ENCODE data around the gene ALAS1.
"Not testable (repeated sequence)": the region's sequence is repeated elsewhere in the genome, so short reads cannot be mapped to it uniquely, and the experiment has no call there.

Gene ALAS1

DNA sequence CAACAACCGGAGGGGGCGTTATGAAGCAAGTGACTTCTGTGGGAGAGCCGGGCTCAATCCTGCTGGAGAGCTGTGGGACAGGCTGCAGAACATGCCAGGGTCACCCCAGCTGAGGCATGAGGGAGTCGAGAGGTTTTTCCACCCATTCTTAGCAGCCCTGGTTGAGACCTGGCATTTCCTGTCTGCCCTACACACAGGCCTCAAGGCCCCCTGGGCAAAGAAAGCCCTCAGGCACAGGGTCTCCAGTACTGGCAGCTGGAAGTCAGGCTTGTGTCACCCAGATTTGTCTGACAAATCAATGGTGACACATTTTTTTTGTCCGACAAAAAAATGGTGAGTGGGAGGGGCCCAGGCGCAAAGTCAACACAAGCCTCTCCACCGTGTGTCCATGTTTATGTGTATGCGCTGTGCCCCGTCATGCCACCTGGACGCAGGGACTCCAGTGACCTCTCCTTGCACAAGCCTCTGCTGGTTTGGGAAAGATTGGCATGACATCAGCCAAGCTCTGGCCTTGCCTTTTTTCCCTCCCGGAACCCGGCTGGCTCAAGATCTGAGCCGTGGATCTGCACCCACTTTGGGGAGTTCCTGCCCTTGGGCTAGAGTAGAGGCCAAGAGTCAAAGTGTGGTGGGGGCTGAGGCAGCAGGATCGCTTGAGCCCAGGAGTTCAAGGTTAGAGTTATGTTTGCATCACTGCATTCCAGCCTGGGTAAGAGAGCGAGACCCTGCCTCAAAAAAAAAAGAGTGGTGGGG lies 20.8 kb upstream of the ALAS1 start:
- no peak for DNase-seq

DNA sequence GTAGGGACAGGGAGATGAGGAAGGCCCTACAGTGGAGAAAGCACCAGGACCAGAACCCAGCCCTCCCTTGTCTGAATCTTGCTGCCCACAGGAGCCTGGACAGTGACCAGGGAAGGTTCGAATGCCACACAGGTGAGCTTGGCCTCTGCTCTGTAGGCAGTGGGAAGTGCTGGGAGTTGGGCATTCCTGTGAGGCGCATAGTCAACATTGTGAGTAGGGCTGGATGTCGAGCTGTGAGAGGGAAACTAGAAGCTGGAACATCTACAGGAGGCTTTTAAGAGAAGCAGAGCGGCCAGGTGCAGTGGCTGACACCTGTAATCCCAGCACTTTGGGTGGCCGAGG lies 20.3 kb upstream of the ALAS1 start:
- DNase-seq, result no peak

DNA sequence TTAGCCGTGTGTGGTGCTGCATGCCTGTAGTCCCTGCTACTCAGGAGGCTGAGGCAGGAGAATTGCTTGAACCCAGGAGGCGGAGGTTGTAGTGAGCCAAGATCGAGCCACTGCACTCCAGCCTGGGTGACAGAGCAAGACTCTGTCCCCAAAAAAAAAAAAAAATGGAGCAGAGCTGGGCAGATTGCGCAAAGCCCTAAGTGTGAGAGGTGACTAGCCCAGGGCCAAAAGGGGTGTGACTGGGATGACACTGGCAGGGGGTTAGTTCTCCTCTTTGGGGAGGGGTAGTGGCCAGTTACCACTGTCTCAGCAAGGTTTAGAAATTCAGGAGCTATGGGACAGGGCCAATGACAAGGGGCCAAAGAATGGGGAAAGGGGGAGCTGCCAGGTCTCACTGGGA lies 19.8 kb upstream of the ALAS1 start:
- not testable (repeated sequence) for DNase-seq

DNA sequence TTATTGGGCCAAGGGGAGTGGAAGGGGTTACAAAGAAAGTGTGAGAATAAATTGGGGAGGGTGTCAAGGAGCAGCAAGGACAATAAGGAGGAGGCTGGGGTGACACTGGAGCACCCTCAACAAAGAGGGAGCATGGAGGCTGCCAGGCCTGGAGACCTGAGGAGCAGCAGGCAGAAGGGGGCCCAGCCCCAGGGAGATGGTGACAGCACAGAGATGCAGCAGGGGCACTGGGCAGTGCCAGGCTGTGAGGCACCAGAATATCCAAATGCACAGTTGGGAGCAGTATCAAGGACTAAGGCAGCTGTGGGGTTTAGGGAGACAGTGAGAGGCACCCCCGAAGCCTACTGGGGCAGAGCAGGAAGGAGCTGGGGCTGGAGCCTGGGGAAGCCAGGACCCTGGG lies 19.4 kb upstream of the ALAS1 start:
- DNase-seq, result no peak

DNA sequence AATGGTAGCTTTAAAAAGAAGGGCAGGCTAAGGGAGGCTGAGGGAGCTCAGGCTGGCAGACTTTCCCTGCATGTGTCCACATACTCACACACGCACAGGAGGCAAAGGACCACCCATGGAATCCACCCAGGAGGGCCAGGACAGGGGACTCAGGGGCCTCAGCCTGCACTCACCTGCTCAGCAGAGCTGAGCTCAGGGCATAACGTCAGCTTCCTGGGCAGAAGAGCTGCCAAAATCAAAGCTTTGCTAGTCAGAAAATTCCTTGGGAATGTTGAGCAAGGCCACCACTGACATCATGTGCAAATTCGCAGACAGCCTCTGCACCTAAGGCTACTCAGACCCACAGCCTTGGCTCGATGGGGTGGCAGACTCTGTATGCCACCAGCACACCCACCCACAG lies 16.4 kb upstream of the ALAS1 start:
- no peak for DNase-seq

DNA sequence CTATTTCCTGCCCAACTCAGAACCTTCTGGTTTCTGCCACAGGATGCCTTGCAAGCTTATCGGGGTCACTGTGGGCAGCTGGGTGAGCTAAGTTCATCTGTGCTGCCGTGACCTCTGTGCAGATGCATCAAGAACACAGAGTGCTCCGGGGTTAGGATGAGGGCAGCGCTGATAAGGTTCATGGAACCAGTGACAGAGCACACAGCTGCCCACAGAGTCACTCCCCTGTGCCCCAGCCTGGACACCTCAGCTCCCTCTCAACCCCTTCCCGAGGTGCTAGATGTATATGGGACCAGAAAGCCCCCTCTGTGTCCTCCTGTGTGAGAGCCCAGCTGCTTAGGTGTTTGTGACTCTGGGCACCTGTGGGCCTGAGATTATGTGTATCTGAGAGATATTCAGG lies 15.8 kb upstream of the ALAS1 start:
- DNase-seq, result no peak

DNA sequence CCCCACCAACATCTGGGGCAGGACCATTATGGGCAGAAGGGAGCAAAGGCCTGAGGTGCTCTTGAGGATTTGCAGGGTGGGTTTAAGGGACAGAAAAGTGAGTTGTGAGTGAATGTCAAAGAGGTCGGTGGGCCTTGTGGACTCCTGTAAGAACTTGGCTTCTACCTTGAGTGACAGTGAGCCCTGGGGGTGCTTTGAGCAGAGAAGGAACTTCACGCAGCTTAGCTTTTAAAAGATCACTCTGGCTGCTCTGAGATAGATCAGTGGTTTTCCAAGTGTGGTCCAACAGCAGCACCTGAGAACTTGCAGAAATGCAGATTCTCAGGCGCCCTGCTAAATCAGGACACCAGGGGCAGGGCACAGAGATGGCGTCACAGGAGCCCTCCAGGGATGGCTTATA lies 15.3 kb upstream of the ALAS1 start:
- no peak for DNase-seq

DNA sequence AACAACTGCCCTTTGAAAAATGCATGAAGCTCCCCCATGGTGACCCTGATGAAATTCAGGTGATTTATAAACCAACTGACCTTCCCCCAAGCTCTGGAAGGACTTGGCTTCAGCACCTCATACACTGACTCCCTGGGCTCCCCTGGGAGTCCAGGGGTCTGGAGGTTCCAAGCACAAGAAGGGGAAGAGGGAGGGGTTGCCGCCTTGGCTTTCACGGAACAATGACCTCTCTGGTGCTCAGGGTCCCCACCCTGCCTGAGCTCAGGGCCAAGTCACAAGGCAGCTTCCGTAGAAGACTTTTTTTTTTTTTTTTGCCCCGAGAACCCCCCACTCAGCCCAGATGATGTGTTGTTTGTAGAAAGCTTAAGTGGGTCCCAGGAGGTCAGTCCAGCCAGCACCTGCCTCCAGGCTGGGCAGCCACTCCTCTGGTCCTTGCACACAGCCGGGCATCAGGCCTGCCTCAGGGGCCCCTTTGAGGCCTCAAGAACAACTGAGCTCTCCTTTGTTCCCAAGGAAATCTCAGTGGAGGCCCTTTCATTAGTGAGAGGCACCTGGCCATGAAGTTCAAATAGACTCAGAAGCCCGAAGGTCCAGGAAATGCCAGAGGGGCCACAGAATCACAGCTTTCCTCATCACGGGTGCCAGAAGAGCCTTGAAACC lies 14.0 kb upstream of the ALAS1 start:
- DNase-seq, result no peak

DNA sequence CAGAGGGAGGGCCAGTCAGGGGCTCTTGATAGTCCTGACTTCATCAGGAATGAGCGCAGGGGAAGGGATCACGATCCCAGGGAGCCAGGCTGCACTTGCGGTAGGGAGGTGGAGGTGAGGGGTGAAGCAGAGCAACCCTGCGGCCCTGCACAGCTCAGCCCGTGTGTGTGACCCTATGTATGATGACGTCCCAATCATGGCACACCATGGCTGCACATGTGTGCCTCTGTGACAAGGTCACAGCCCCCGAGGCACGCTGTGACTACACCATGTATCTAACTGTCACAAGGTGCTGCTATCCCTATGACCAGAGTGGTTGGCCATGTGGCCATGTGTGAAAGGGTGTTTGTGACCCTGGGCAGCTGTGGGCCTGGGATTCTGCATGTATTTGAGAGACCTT lies 13.3 kb upstream of the ALAS1 start:
- DNase-seq, result no peak

- no peak for DNase-seq
These were observed 12.6 kb upstream of the ALAS1 start for GRCh38 chr3:52185311-52185710.

GRCh38 chr3:52185837-52186236 lies 12.1 kb upstream of the ALAS1 start:
- DNase-seq, result no peak

DNA sequence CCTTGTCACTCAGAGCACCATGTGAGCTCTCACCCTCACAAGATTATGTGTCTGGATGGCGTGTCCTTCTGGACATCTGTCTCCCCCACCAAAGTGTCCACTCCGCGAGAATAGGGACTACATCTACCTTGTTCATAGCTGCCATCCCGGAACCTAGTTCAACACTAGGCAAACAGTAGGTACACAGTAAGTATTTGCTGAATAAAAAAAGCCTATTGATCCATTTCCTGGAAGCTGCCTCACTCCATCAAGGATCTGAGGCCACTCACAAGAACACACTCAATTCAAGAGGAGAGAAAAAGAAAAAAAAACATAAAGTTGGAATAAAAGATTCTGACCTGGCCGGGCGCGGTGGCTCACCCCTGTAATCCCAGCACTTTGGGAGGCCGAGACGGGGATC lies 11.2 kb upstream of the ALAS1 start:
- DNase-seq, result no peak

DNA sequence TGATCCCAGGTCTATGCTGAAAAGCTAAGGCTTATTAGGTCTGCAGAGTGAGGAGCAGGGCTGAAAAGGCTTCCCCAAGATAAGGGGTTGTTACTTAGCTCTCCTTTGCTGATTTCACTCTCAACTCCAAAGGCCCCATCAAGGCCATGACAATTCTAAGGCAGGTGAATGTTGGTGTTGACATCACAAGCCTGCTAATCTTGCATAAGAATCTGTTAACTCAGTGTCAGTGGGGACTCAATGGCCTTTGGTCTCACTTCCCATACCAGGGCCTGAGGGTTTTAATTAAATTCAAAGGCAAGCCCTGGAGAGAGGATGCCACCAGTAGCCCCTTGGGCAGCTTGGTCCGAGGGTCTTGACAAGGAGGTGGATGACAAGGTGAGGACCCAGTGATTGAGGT lies 9.4 kb upstream of the ALAS1 start:
- no peak for DNase-seq

DNA sequence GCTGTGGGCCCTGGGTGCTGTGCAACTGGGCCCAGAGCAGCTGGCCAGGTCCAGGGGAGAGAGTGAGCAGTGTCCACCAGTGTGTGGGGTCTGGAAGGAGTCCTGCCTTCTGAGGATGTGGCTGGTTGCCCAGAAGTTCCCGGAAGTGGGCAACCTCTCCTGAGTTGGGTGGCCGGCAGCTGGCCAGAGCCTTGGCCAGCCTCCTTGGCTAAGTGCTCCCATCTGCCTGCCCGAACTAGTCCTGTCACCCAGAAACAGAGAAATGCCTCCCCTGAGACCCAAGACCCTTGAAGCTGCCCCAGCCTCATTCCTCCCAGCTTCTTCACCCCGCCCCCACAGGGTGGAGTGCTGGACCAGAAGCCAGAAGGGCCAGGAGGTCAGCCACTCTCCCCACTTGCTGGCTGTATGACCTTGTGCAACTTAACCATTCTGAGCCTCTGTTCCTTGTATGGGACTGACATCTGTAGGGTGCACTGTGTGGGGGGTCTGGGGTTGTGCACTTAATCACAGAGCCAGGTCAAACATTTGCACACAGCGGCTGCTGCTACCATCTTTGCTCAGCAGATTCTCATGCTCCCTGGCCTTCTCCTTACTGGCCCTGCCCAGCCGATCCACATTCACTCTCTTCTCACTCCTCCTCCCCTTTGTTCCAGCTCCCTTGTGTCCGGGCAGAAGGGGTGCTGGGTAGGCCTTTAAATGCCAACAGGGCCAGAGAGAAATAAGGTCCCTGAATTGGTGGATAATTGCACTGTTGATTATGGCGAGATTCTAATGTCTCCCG lies 7.5 kb upstream of the ALAS1 start:
- no peak for DNase-seq

- DNase-seq, result no peak
These were observed 6.3 kb upstream of the ALAS1 start for GRCh38 chr3:52191663-52192062.

DNA sequence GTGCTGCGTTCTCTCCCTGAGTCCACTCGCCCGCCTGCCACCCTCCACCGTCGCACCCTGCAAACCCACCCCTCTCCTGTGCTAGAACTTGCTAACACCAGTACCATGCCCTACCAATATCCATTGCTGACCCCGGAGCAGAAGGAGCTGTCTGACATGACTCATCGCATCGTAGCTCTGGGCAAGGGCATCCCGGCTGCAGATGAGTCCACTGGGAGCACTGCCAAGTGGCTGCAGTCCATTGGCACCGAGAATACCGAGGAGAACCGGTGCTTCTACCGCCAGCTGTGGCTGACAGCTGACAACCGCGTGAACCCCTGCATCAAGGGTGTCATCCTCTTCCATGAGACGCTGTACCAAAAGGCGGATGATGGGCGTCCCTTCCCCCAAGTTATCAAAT lies 4.9 kb upstream of the ALAS1 start:
- no peak for DNase-seq

DNA sequence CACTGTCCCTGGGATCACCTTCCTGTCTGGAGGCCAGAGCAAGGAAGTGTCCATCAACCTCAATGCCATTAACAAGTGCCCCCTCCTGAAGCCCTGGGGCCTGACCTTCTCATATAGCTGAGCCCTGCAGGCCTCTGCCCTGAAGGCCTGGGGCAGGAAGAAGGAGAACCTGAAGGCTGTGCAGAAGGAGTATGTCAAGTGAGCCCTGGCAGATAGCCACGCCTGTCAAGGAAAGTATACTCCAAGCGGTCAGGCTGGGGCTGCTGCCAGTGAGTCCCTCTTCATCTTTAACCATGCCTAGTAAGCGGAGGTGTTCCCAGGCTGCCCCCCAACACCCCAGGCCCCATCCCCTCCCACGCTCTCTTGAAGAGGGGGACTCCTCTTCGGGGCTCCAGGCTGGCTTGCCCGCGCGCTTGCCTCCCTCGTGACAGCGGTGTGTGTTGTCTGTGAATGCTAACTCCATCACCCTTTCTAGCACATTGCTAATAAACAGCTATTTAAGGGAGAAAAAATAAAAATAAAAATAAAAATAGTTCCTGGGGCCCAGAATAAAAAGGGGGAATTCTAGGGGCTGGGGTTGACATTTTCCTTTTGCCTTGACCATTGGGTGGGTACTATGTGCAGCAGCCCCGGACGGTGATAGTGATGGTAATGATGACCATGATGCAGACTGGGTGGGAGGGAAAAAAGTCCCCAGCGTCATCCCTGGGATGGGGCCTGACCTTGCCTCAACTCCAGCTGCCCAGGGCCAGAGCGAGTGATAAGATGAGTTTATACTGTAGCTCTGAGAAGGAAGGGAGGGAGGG lies 3.3 kb upstream of the ALAS1 start:
- no peak for DNase-seq

GRCh38 chr3:52195291-52195597 lies 2.7 kb upstream of the ALAS1 start:
- DNase-seq, result no peak

DNA sequence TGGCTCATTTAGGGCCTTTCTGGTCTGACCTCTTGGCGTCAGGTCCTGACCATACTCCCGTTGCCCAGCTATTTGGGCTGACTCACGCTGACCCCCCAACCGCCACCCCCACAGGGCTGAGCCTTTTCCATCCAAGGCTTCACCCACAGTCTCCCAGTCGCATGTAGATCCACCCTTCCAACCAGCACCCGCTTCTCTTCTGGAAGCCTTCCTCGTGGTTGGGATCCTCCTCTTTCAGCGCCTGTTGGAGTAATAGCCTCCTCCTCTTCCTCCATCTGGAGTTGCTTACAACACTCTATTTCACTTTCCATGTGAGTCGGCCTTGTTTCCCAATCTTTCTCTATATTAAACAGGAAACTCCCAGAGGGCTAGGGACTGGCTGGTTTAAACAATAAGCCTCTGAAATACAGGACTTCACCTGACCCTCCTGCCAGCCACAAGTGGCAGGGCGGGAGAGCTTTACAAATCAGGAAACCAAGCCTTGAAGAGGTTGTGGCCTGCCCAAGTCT lies 2.1 kb upstream of the ALAS1 start:
- no peak for DNase-seq

- no peak for DNase-seq
These were observed 983 bp upstream of the ALAS1 start for GRCh38 chr3:52196977-52197376.

DNA sequence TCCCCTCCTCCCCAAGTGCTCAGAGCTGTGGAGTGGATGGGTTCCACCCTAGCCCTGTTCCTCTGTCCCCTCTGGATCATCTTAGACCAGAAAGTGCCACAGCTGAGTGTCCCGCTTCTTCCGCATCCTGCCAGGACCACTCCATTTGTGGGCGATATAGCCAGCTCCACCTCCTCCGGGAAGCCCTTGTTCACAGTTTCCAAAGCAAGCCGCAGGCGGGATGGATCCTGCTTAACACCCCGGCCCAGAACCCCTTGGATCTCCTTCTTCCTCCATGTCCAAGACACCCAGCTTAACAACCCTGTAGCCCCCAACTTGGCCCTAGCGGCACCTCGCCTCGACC lies 490 bp upstream of the ALAS1 start:
- no peak for DNase-seq

- DNase-seq, result no peak
These were observed 966 bp downstream of the ALAS1 start for GRCh38 chr3:52198643-52199608.

All from central memory CD4-positive, alpha-beta T cell (primary cell).